Smooth muscle cell (in vitro differentiated cells): Measurements from ENCODE around the gene AURKA. TPM values are rescaled to one million over a fixed set of nuclear protein-coding genes. Genes with fewer than 3 reads are reported as not detected.

Source experiments
- DNase-seq: peaks from one replicate; lab custom pipeline; 2025; ENCODE audit not compliant: unreplicated experiment; lab: John Stamatoyannopoulos, UW
- H2AFZ ChIP-seq: fragments of 200-600 bp; sonication (generic); 2 replicates; pipeline ENCODE4 v1.6.0; 2016; ENCODE audit warnings: antibody characterized with exemption, low read depth, mild to moderate bottlenecking
- H3F3A ChIP-seq: fragments of 200-600 bp; sonication (generic); 2 replicates; pipeline ENCODE4 v1.6.0; 2017; ENCODE audit warnings: antibody characterized with exemption, low read depth
- H3K27ac ChIP-seq: fragments of 200-600 bp; sonication (generic); 2 replicates; pipeline ENCODE4 v1.5.1; 2016; ENCODE audit warnings: low read depth, mild to moderate bottlenecking
- H3K27me3 ChIP-seq: fragments of 200-600 bp; sonication (generic); 2 replicates; pipeline ENCODE4 v1.6.1; 2016; ENCODE audit warnings: low read depth, mild to moderate bottlenecking
- H3K36me3 ChIP-seq: fragments of 200-600 bp; sonication (generic); 2 replicates; pipeline ENCODE4 v1.5.1; 2016; ENCODE audit warnings: low read depth
- H3K4me1 ChIP-seq: fragments of 200-600 bp; sonication (generic); 2 replicates; pipeline ENCODE4 v1.5.1; 2016; ENCODE audit warnings: low read depth
- H3K4me2 ChIP-seq: fragments of 200-600 bp; sonication (generic); 2 replicates; pipeline ENCODE4 v1.6.0; 2016; ENCODE audit warnings: mild to moderate bottlenecking
- H3K4me3 ChIP-seq: fragments of 200-600 bp; sonication (generic); 2 replicates; pipeline ENCODE4 v1.5.1; 2016; ENCODE audit warnings: mild to moderate bottlenecking
- H3K79me2 ChIP-seq: fragments of 200-600 bp; sonication (generic); 2 replicates; pipeline ENCODE4 v1.6.0; 2016; ENCODE audit warnings: low read depth, mild to moderate bottlenecking
- H3K9ac ChIP-seq: fragments of 200-600 bp; sonication (generic); 2 replicates; pipeline ENCODE4 v1.6.0; 2016; ENCODE audit warnings: low read depth
- H3K9me3 ChIP-seq: fragments of 200-600 bp; sonication (generic); replicated peaks from 2 replicates; pipeline ENCODE4 v1.5.1; 2016; ENCODE audit warnings: low read depth
- H4K20me1 ChIP-seq: fragments of 200-600 bp; sonication (generic); 2 replicates; pipeline ENCODE4 v1.6.0; 2016; ENCODE audit warnings: low read depth
- WGBS: methylation state at CpG from one replicate; pipeline ENCODE4 v1.1.7; 2016; ENCODE audit warnings: low lambda C conversion rate; 5-methylcytosine and 5-hydroxymethylcytosine counted together
- polyA plus RNA-seq: library from polyadenylated mRNA; unstranded; fragments of >200 nt; fragmentation: Nextera tagmentation; extraction: Ambion mirVana; gene quantifications from 2 replicates; pipeline ENCODE4 v1.2.1, GENCODE V29; 2016
- total RNA-seq: library from RNA; depleted of rRNA; stranded (reverse); fragments of >200 nt; gene quantifications from 2 replicates; pipeline ENCODE4 v1.2.3, GENCODE V29; 2014
- TF ChIP-seq, protein P1 (sequence below): fragments of 200-600 bp; sonication (generic); IDR thresholded peaks from 2 replicates; pipeline ENCODE4 v1.5.1; 2017; ENCODE audit warnings: borderline replicate concordance, mild to moderate bottlenecking, antibody characterized with exemption; ENCODE audit not compliant: insufficient read depth, poor library complexity, severe bottlenecking

Gene AURKA
- total and polyA plus RNA-seq, 2 experiments from 2014 or later, result 12.7 to 13.9 TPM

DNA sequence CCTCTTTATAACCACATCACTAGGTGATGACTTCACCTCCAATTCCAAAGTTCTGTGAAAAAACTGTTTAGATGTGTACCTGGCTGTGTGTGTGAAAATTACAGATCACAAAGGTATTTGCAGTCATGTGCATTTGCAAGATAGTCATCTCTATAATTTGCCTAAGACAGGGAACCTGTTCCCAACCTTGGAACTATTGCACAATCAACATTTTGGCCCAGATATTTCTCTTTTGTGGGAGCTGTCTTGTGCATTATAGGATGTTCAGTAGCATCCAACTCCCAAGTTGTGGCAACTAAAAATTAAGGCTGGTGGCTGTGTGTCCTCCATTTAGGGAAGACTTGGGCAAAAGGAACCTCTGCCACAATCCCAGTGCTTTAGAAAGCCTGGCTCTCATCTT is 67.2 kb downstream of the AURKA start:
- no peaks in the 10 kb centered on the region for H4K20me1 ChIP-seq
- H3K79me2 ChIP-seq, result no peaks in the 10 kb centered on the region
- H3K9ac ChIP-seq, result no peak overlapping the region
- H3K4me1 ChIP-seq, result no peaks in the 10 kb centered on the region
- DNase-seq, result no peak
- no peak overlapping the region for H3K27ac ChIP-seq
- TF ChIP-seq, protein P1, sequence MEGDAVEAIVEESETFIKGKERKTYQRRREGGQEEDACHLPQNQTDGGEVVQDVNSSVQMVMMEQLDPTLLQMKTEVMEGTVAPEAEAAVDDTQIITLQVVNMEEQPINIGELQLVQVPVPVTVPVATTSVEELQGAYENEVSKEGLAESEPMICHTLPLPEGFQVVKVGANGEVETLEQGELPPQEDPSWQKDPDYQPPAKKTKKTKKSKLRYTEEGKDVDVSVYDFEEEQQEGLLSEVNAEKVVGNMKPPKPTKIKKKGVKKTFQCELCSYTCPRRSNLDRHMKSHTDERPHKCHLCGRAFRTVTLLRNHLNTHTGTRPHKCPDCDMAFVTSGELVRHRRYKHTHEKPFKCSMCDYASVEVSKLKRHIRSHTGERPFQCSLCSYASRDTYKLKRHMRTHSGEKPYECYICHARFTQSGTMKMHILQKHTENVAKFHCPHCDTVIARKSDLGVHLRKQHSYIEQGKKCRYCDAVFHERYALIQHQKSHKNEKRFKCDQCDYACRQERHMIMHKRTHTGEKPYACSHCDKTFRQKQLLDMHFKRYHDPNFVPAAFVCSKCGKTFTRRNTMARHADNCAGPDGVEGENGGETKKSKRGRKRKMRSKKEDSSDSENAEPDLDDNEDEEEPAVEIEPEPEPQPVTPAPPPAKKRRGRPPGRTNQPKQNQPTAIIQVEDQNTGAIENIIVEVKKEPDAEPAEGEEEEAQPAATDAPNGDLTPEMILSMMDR, result no peak
- no peak overlapping the region for H3K4me3 ChIP-seq
- H3K36me3 ChIP-seq, result no peaks in the 10 kb centered on the region
- H3K27me3 ChIP-seq, result no peaks in the 10 kb centered on the region
- no peak overlapping the region for H2AFZ ChIP-seq
- H3F3A ChIP-seq, result no peaks in the 10 kb centered on the region
- no peak overlapping the region for H3K4me2 ChIP-seq
- no peaks in the 10 kb centered on the region for H3K9me3 ChIP-seq

DNA sequence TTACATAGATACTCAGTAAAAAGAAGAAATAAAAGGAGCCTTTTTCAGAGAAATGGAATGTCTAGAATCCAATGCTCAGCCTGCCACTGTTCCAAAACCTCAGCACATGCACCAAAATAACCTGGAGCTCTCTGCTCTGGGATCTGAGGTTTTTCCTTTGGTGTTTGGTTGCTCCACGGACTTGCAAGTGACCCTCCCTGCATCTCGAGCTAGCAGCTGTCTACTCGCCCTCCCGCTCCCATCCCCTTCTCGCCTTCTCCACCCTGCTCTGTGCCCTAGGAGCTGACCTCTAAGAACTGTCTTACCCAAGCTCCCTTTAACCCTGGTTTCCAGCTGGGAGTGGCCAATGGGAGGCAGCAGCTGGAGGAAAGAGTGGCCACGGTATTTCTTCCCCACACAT is 68.4 kb downstream of the AURKA start:
- 75% methylated on average over 6 of the region's 6 CpGs for WGBS
- Histone ChIP-seq H3K4me3 (no peak overlapping the region), H3K4me1 (no peaks in the 10 kb centered on the region), H3K79me2 (no peaks in the 10 kb centered on the region), H4K20me1 (no peaks in the 10 kb centered on the region), H2AFZ (no peak overlapping the region), H3K36me3 (no peaks in the 10 kb centered on the region), H3K27ac (no peak overlapping the region), H3K9me3 (no peaks in the 10 kb centered on the region), H3K9ac (no peak overlapping the region), H3K4me2 (no peak overlapping the region), H3F3A (no peaks in the 10 kb centered on the region), H3K27me3 (no peaks in the 10 kb centered on the region)
- TF ChIP-seq, protein P1, result no peak
- DNase-seq, result no peak

DNA sequence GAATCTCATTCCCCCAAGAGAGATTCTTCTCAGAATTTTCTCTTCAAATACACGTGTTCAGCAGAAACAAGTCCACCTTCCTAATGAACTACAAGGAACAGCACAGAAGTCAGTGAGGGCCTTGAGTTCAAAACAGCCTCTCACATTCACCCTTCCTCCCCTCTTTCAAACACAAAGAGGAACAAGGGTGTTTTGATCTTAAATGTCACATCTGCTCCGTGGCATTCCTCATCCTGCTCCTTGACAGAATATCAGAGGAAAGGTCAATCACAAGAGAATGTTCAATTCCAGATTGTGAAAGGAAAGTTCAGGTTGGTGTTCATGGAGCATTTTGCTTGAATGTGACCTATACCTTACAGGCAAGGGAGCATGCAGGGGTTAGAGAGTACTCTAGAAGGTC is 68.8 kb downstream of the AURKA start:
- DNase-seq, result no peak
- no peaks in the 10 kb centered on the region for H3F3A ChIP-seq
- H3K9ac ChIP-seq, result no peak overlapping the region
- H3K9me3 ChIP-seq, result no peaks in the 10 kb centered on the region
- no peaks in the 10 kb centered on the region for H3K36me3 ChIP-seq
- H3K4me2 ChIP-seq, result no peak overlapping the region
- TF ChIP-seq, protein P1, result no peak
- no peaks in the 10 kb centered on the region for H3K27me3 ChIP-seq
- no peaks in the 10 kb centered on the region for H3K4me1 ChIP-seq
- 35% methylated on average over 2 of the region's 2 CpGs for WGBS
- H3K4me3 ChIP-seq, result no peak overlapping the region
- no peaks in the 10 kb centered on the region for H4K20me1 ChIP-seq
- no peaks in the 10 kb centered on the region for H3K79me2 ChIP-seq
- no peak overlapping the region for H3K27ac ChIP-seq
- H2AFZ ChIP-seq, result no peak overlapping the region

DNA sequence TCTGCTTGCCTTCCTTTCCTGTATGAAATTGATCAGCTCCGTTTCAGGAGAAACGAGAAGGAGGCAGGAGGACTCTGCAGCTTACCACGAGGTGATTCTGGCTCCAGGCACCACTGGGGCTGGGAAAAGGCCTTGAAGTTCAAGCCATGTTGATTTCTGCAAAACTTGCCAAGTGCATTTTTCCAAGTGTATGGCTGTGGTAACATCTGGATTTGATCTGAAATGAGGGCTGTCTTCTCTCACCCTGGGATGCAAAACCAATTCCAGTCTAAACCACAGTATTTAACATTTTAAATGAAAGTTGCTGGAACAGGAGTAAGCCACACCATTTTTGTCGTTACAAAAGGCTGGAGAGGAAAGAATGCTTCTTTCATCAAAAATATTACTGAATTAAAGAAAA is 69.3 kb downstream of the AURKA start:
- TF ChIP-seq, protein P1, result no peak
- Histone ChIP-seq H4K20me1 (no peaks in the 10 kb centered on the region), H3K27ac (no peak overlapping the region), H3K79me2 (no peaks in the 10 kb centered on the region), H3K4me3 (no peak overlapping the region), H3F3A (no peaks in the 10 kb centered on the region), H3K27me3 (no peaks in the 10 kb centered on the region), H2AFZ (no peak overlapping the region), H3K36me3 (no peaks in the 10 kb centered on the region), H3K4me2 (no peak overlapping the region), H3K9me3 (no peaks in the 10 kb centered on the region), H3K4me1 (no peaks in the 10 kb centered on the region), H3K9ac (no peak overlapping the region)
- DNase-seq, result no peak
- WGBS, result 45% methylated on average over 4 of the region's 4 CpGs
